Measurements from ENCODE around the gene POLG2.

POLG2 gene

GRCh38 chr17:64496786-64497564 is at the start of gene POLG2:
POLG2 (minus strand) TSS chr17:64497054; CDS start chr17:64496968, 86 bp downstream.
- Mint-ChIP-seq H3K4me1 (peaks cover 84% of the 10 kb centered on the region), H3K27ac (peak within 1 kb of the TSS; percentile 98 to 100), H3K9me3 (no peaks in the 10 kb centered on the region), H3K27me3 (no peaks in the 10 kb centered on the region), H3K4me3 (peak within 1 kb of the TSS; percentile 98 to 100)
- ATAC-seq = peak; percentile 91
- peak; percentile 96 for DNase-seq

DNA sequence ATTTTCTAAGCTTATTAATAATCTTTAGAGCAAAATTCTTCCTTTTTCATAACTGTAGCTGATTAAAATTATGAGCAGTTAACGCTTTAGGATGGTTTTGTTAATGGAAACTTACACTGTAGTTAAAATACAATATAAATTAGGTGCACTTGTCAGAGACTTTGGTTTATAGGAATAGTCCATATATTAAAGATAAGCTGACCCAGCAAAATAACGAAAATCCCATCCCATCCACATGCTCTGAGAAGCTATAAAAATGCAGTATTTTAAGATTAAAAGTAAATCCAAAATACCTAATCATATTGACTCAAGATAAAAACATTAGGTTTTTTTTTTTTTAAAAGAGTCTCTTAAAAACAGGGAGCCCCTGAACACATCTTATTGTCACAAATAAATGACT is 47.9 kb upstream of the POLG2 start:
- Mint-ChIP-seq H3K27me3 (no peaks in the 10 kb centered on the region), H3K4me1 (no peaks in the 10 kb centered on the region), H3K27ac (no peak overlapping the region), H3K4me3 (no peak overlapping the region), H3K9me3 (no peaks in the 10 kb centered on the region)
- ATAC-seq (no peak), DNase-seq (no peak)

GRCh38 chr17:64540118-64540776 is 43.4 kb upstream of the POLG2 start:
- no peak overlapping the region for H3K4me3 Mint-ChIP-seq
- H3K27me3 Mint-ChIP-seq = no peaks in the 10 kb centered on the region
- ATAC-seq (no peak), DNase-seq (no peak)
- H3K27ac Mint-ChIP-seq = no peak overlapping the region
- H3K9me3 Mint-ChIP-seq = no peaks in the 10 kb centered on the region
- H3K4me1 Mint-ChIP-seq = peaks cover 5% of the 10 kb centered on the region

DNA sequence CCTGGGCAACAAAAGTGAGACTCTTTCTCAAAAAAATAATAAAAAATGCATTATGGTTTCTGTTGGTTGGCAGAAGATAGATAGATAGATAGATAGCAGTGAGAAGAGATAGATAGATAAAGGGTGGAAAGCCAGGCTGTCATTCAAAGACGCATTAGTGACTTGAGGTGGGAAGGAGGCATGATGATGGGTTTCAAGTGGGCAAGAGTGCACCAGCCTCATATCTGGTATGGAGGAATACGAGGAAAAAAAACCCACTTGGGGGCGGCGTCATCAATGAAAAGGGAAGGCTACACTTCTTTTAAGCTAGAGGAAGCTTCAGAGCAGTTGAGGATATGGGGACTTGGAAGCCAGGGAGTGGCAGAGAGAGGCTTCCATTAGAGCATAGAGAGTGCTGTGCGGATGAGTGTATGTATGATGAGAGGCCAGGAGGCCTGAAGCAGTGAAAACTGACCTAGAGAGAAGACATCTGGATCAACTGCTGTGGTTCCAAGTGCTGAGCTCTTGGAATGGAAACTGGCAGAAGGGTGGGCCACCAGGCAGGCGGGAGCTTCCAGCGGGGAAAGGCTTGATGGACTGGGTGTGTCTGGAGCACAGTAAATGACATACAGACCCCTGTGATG is 41.8 kb upstream of the POLG2 start:
- DNase-seq (no peak), ATAC-seq (no peak)
- Mint-ChIP-seq H3K27me3 (no peaks in the 10 kb centered on the region), H3K4me3 (no peak overlapping the region), H3K4me1 (peaks cover 11% of the 10 kb centered on the region), H3K9me3 (no peaks in the 10 kb centered on the region), H3K27ac (peak overlapping the region; percentile 49 to 79)

GRCh38 chr17:64537488-64537887 is 40.6 kb upstream of the POLG2 start:
- no peak for ATAC-seq
- Mint-ChIP-seq H3K9me3 (no peaks in the 10 kb centered on the region), H3K27ac (peak overlapping the region in 1 of 2 donors; percentile 23), H3K4me3 (no peak overlapping the region), H3K27me3 (no peaks in the 10 kb centered on the region), H3K4me1 (peaks cover 11% of the 10 kb centered on the region)
- DNase-seq = no peak

GRCh38 chr17:64536913-64537312 is 40.1 kb upstream of the POLG2 start:
- Mint-ChIP-seq H3K27me3 (no peaks in the 10 kb centered on the region), H3K4me1 (peaks cover 11% of the 10 kb centered on the region), H3K27ac (peak overlapping the region in 1 of 2 donors; percentile 23), H3K4me3 (no peak overlapping the region), H3K9me3 (no peaks in the 10 kb centered on the region)
- no peak for ATAC-seq
- DNase-seq = no peak

GRCh38 chr17:64535357-64535756 is 38.5 kb upstream of the POLG2 start:
- H3K9me3 Mint-ChIP-seq = no peaks in the 10 kb centered on the region
- H3K4me3 Mint-ChIP-seq = no peak overlapping the region
- H3K27ac Mint-ChIP-seq = no peak overlapping the region
- peaks cover 11% of the 10 kb centered on the region for H3K4me1 Mint-ChIP-seq
- no peaks in the 10 kb centered on the region for H3K27me3 Mint-ChIP-seq
- DNase-seq (no peak), ATAC-seq (no peak)

DNA sequence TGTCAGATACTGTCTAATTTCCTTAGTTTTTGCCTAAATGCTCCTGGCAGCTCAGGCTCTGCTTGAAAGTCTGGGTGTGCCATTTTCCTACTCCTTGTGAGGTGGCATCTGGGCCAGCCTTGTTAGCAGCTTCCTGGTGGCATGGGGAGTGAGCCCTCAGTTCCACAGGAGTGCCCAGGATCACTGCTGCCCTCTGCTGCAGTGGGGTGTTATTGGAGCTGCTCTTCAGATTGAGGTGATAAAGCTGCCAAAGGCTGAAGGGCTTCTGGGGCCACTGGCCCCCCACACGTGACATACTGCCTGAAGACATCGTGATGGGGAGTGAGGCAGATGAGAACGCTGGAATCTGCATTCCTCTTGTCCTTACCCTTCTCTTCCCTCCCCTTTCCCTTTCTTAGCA is 37.3 kb upstream of the POLG2 start:
- peaks cover 11% of the 10 kb centered on the region for H3K4me1 Mint-ChIP-seq
- DNase-seq = no peak
- no peak overlapping the region for H3K4me3 Mint-ChIP-seq
- ATAC-seq = peak; percentile 58
- no peaks in the 10 kb centered on the region for H3K9me3 Mint-ChIP-seq
- no peaks in the 10 kb centered on the region for H3K27me3 Mint-ChIP-seq
- no peak overlapping the region for H3K27ac Mint-ChIP-seq

DNA sequence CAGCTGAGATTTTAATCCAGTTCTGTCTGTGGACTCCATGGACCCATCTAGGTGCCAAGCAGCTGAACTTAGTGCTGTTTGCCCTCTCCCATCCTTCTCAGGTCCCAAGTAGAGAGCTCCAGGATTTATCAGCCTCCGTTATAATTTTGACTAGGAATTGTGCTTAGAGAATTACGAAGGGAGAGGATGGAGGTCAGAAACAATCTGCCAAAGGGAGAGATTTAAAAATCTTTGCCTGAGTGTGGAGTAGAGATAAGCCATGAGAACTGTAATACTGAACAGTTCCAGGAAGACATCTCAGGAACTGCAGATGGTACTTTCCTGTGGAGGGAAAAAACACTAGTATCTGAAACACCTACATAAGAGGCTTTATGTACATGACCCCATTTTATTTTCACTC is 36.9 kb upstream of the POLG2 start:
- no peak overlapping the region for H3K4me3 Mint-ChIP-seq
- no peaks in the 10 kb centered on the region for H3K9me3 Mint-ChIP-seq
- H3K27ac Mint-ChIP-seq = no peak overlapping the region
- ATAC-seq (no peak), DNase-seq (no peak)
- peaks cover 11% of the 10 kb centered on the region for H3K4me1 Mint-ChIP-seq
- H3K27me3 Mint-ChIP-seq = no peaks in the 10 kb centered on the region

DNA sequence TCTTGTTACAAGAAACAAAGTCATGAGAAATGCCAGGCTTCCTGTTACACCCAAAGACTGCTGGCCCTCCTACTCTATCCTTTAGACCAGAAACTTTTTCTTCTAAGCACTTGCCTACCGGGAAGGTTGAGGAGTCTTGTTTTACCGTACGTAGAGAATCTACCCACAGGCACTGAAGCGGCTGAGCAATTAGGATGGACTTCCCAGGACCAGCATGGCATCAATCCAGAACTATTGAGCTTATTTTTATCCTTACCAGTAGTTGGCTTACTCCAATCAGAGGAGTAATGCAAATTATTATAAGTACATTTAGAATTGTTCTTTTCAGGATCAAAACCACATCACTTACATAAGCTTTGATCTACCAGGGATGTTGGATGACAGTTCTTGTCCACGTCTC is 35.6 kb upstream of the POLG2 start:
- H3K9me3 Mint-ChIP-seq = no peaks in the 10 kb centered on the region
- peaks cover 6% of the 10 kb centered on the region for H3K4me1 Mint-ChIP-seq
- H3K27ac Mint-ChIP-seq = no peak overlapping the region
- H3K27me3 Mint-ChIP-seq = no peaks in the 10 kb centered on the region
- ATAC-seq = no peak
- H3K4me3 Mint-ChIP-seq = no peak overlapping the region
- DNase-seq = no peak

GRCh38 chr17:64531955-64532371 is 35.1 kb upstream of the POLG2 start:
- Mint-ChIP-seq H3K27me3 (no peaks in the 10 kb centered on the region), H3K4me1 (peaks cover 6% of the 10 kb centered on the region), H3K9me3 (no peaks in the 10 kb centered on the region), H3K4me3 (no peak overlapping the region), H3K27ac (no peak overlapping the region)
- no peak for DNase-seq
- ATAC-seq = no peak

DNA sequence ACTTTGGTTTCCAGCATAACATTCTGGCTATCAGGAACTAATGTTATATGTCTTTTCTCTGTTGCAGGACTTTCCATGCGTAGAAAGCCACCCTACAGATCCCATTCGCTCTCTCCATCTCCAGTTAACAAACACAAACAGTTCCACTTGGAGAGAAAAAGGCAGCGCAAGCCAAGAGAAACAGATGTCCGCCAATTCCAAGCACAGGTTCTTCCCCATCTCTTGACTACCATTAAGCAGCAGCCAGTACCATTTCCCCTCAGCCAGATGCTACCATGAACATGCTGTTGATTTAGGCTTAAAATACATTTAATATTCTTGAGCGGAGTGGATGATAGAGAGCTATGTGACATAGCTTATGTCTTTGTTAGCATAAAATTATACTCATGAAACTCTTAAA is 32.4 kb upstream of the POLG2 start:
- DNase-seq (no peak), ATAC-seq (no peak)
- Mint-ChIP-seq H3K27me3 (no peaks in the 10 kb centered on the region), H3K4me1 (peaks cover 5% of the 10 kb centered on the region), H3K4me3 (no peak overlapping the region), H3K27ac (peak overlapping the region in 1 of 2 donors; percentile 52), H3K9me3 (no peaks in the 10 kb centered on the region)

DNA sequence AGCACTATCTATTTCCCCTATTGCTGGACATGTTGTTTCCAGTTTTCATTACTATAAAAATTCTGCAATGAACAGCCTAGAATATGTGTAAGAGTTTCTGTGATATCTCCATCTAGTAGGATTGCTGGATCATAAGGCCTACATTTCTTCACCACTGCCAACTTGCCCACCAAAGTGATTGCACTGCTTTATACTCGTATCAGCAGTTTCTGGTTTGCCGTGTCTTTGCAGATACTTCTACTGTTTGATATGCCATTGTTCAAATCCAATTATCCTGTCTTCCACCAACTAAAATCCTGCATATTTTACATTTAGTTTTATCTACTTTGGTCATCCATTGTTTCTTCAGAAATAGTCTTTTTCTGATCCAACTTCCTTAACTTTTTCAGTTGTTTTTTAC is 31.1 kb upstream of the POLG2 start:
- peak overlapping the region in 1 of 2 donors; percentile 62 for H3K27ac Mint-ChIP-seq
- no peaks in the 10 kb centered on the region for H3K4me1 Mint-ChIP-seq
- no peaks in the 10 kb centered on the region for H3K27me3 Mint-ChIP-seq
- no peak for ATAC-seq
- no peaks in the 10 kb centered on the region for H3K9me3 Mint-ChIP-seq
- DNase-seq = no peak
- H3K4me3 Mint-ChIP-seq = no peak overlapping the region

DNA sequence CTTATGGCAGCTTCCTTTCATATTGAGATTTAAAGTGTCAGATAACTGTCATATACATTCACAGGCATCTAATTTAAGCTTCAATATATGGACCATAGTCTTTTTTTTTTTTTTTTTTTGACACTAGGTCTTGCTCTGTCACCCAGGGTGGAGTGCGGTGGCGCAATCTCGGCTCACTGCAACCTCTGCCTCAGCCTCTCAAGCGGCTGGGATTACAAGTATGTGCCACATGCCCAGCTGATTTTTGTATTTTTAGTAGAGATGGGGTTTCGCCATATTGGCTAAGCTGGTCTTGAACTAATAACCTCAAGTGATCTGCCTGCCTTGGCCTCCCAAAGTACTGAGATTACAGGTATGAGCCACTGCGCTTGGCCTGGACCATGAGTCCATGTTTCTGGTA is 23.5 kb upstream of the POLG2 start:
- no peak for DNase-seq
- peaks cover 8% of the 10 kb centered on the region for H3K4me1 Mint-ChIP-seq
- no peaks in the 10 kb centered on the region for H3K9me3 Mint-ChIP-seq
- no peak for ATAC-seq
- no peak overlapping the region for H3K27ac Mint-ChIP-seq
- no peaks in the 10 kb centered on the region for H3K27me3 Mint-ChIP-seq
- H3K4me3 Mint-ChIP-seq = no peak overlapping the region

- DNase-seq = no peak
- no peak overlapping the region for H3K4me3 Mint-ChIP-seq
Observed at GRCh38 chr17:64519601-64520000, 22.7 kb upstream of the POLG2 start.

GRCh38 chr17:64515829-64516228 is 19.0 kb upstream of the POLG2 start:
- Mint-ChIP-seq H3K4me3 (no peak overlapping the region), H3K4me1 (peaks cover 14% of the 10 kb centered on the region), H3K27me3 (no peaks in the 10 kb centered on the region), H3K9me3 (no peaks in the 10 kb centered on the region), H3K27ac (no peak overlapping the region)
- DNase-seq (no peak), ATAC-seq (no peak)

More at GRCh38 chr17:64519601-64520000, 22.7 kb upstream of the POLG2 start:
- no peak overlapping the region for H3K27ac Mint-ChIP-seq
- H3K9me3 Mint-ChIP-seq = no peaks in the 10 kb centered on the region
- H3K4me1 Mint-ChIP-seq = peaks cover 14% of the 10 kb centered on the region
- H3K27me3 Mint-ChIP-seq = no peaks in the 10 kb centered on the region
- no peak for ATAC-seq

All from stimulated activated naive CD8-positive, alpha-beta T cell treated with anti-CD3 and anti-CD28 coated beads, Interleukin-15, amount 100 ng/mL, for 72 hours (primary cell).